Ureter (tissue), 1 donor: ENCODE data around the gene TNIK. TPM values are rescaled to one million over a fixed set of nuclear protein-coding genes. Genes with fewer than 3 reads are reported as not detected.
"Not testable (repeated sequence)": the region's sequence is repeated elsewhere in the genome, so short reads cannot be mapped to it uniquely, and the experiment has no call there.

Experiments used
- DNase-seq: peaks from one replicate; pipeline ENCODE4 v3.0.0-alpha.2; 2020; ENCODE audit warnings: low spot score
- total RNA-seq: library from RNA; stranded (reverse); gene quantifications from one replicate; pipeline ENCODE4 v1.2.4, GENCODE V29; 2023
- donor health status: DM: yes; HTN: yes; CAD: no.

Gene TNIK
- total RNA-seq, 1 donor from 2014 or later = 17.1 TPM

GRCh38 chr3:171129827-171130226 is 330.4 kb downstream of the TNIK start:
- DNase-seq = no peak

- no peak for DNase-seq
These were observed 332.6 kb downstream of the TNIK start for GRCh38 chr3:171127611-171128010.

- DNase-seq = no peak
These were observed 333.6 kb downstream of the TNIK start for GRCh38 chr3:171126478-171127209.

- DNase-seq = no peak
These were observed 335.2 kb downstream of the TNIK start for GRCh38 chr3:171125010-171125409.

- no peak for DNase-seq
These were observed 336.3 kb downstream of the TNIK start for GRCh38 chr3:171123915-171124314.

- no peak for DNase-seq
These were observed 337.3 kb downstream of the TNIK start for GRCh38 chr3:171122861-171123260.

GRCh38 chr3:171122240-171122639 is 338.0 kb downstream of the TNIK start:
- no peak for DNase-seq

GRCh38 chr3:171121801-171122200 is 338.4 kb downstream of the TNIK start:
- no peak for DNase-seq

GRCh38 chr3:171119402-171119801 is 340.8 kb downstream of the TNIK start:
- not testable (repeated sequence) for DNase-seq

GRCh38 chr3:171118993-171119392 is 341.2 kb downstream of the TNIK start:
- not testable (repeated sequence) for DNase-seq

- DNase-seq = no peak
These were observed 343.3 kb downstream of the TNIK start for GRCh38 chr3:171116824-171117395.

- DNase-seq = no peak
These were observed 343.8 kb downstream of the TNIK start for GRCh38 chr3:171116365-171116764.

- no peak for DNase-seq
These were observed 344.5 kb downstream of the TNIK start for GRCh38 chr3:171115667-171116066.

- DNase-seq = no peak
These were observed 346.5 kb downstream of the TNIK start for GRCh38 chr3:171113716-171114115.

GRCh38 chr3:171110715-171111114 is 349.5 kb downstream of the TNIK start:
- no peak for DNase-seq

GRCh38 chr3:171108066-171108465 is 352.1 kb downstream of the TNIK start:
- DNase-seq = no peak

- DNase-seq = no peak
These were observed 357.0 kb downstream of the TNIK start for GRCh38 chr3:171103185-171103584.

GRCh38 chr3:171101982-171102641 is 358.1 kb downstream of the TNIK start:
- DNase-seq = no peak

- DNase-seq = no peak
These were observed 360.3 kb downstream of the TNIK start for GRCh38 chr3:171099911-171100310.

GRCh38 chr3:171095063-171095462 is 365.1 kb downstream of the TNIK start:
- no peak for DNase-seq

GRCh38 chr3:171094411-171094810 is 365.8 kb downstream of the TNIK start:
- DNase-seq = no peak

- no peak for DNase-seq
These were observed 366.7 kb downstream of the TNIK start for GRCh38 chr3:171093462-171093861.

- no peak for DNase-seq
These were observed 367.7 kb downstream of the TNIK start for GRCh38 chr3:171092467-171092911.
